Amniotic stem cell (primary cell): ENCODE data around the gene ULK4.
"Not testable (repeated sequence)": the region's sequence is repeated elsewhere in the genome, so short reads cannot be mapped to it uniquely, and the experiment has no call there.

Experiments
- DNase-seq: peaks from one replicate; lab custom pipeline; 2025; lab: John Stamatoyannopoulos, UW

ULK4 gene

GRCh38 chr3:41690766-41691563 lies 270.9 kb downstream of the ULK4 start:
- no peak for DNase-seq

- DNase-seq: no peak
These were observed 273.1 kb downstream of the ULK4 start for GRCh38 chr3:41688595-41689380.

GRCh38 chr3:41684797-41685735 lies 276.8 kb downstream of the ULK4 start:
- DNase-seq: no peak

- no peak for DNase-seq
These were observed 278.1 kb downstream of the ULK4 start for GRCh38 chr3:41683666-41684350.

- DNase-seq: no peak
These were observed 278.9 kb downstream of the ULK4 start for GRCh38 chr3:41682996-41683395.

- no peak for DNase-seq
These were observed 279.5 kb downstream of the ULK4 start for GRCh38 chr3:41682382-41682781.

- peak; percentile 78 for DNase-seq
These were observed 280.4 kb downstream of the ULK4 start for GRCh38 chr3:41681479-41681878.

- no peak for DNase-seq
These were observed 282.5 kb downstream of the ULK4 start for GRCh38 chr3:41679374-41679773.

GRCh38 chr3:41675102-41675501 lies 286.8 kb downstream of the ULK4 start:
- DNase-seq: not testable (repeated sequence)

- no peak for DNase-seq
These were observed 287.5 kb downstream of the ULK4 start for GRCh38 chr3:41674449-41674848.

GRCh38 chr3:41673650-41674049 lies 288.3 kb downstream of the ULK4 start:
- DNase-seq: no peak

- no peak for DNase-seq
These were observed 293.5 kb downstream of the ULK4 start for GRCh38 chr3:41668379-41668778.

- DNase-seq: no peak
These were observed 299.6 kb downstream of the ULK4 start for GRCh38 chr3:41662288-41662687.

- no peak for DNase-seq
These were observed 300.1 kb downstream of the ULK4 start for GRCh38 chr3:41661796-41662195.

GRCh38 chr3:41660510-41660909 lies 301.4 kb downstream of the ULK4 start:
- DNase-seq: no peak

- no peak for DNase-seq
These were observed 308.2 kb downstream of the ULK4 start for GRCh38 chr3:41653571-41654239.

- peak; percentile 51 for DNase-seq
These were observed 309.0 kb downstream of the ULK4 start for GRCh38 chr3:41652931-41653330.

- DNase-seq: no peak
These were observed 309.4 kb downstream of the ULK4 start for GRCh38 chr3:41652506-41652905.

GRCh38 chr3:41651718-41652117 lies 310.2 kb downstream of the ULK4 start:
- DNase-seq: no peak

GRCh38 chr3:41650406-41650805 lies 311.5 kb downstream of the ULK4 start:
- DNase-seq: no peak

GRCh38 chr3:41649129-41649739 lies 312.7 kb downstream of the ULK4 start:
- no peak for DNase-seq
